Natural killer cell (primary cell): Measurements from ENCODE around the gene PLD2. TPM values are rescaled to one million over a fixed set of nuclear protein-coding genes. Genes with fewer than 3 reads are reported as not detected.
"Not testable (repeated sequence)": the region's sequence is repeated elsewhere in the genome, so short reads cannot be mapped to it uniquely, and the experiment has no call there.

Source experiments
- ATAC-seq, 3 donors: fragments of 150-1000 bp in 2 of 3; fragments of 200-7000 bp in 1 of 3; cut with Tn5 transposase; 1 replicate in 1 of 3; 2 replicates in 2 of 3; pipeline ENCODE4 v1.10.0; 2021; ENCODE audit warnings: mild to moderate bottlenecking in 2 of 3, moderate library complexity in 2 of 3
- DNase-seq, 2 donors: peaks; one replicate each; pipeline versions ENCODE4 v3.0.0 to v3.0.0-alpha.2; 2013 to 2021; ENCODE audit warnings: mixed read lengths in 1 of 2
- H3K27ac ChIP-seq: one replicate; pipeline ENCODE4 v1.5.1; 2013; ENCODE audit warnings: mild to moderate bottlenecking, low read length
- H3K27me3 ChIP-seq: one replicate; pipeline ENCODE4 v1.6.1; 2013; ENCODE audit warnings: low read length; ENCODE audit not compliant: control insufficient read depth, insufficient read depth
- H3K36me3 ChIP-seq: one replicate; pipeline ENCODE4 v1.6.1; 2013; ENCODE audit warnings: low read length; ENCODE audit not compliant: control insufficient read depth, insufficient read depth
- H3K4me1 ChIP-seq: one replicate; pipeline ENCODE4 v1.6.1; 2013; ENCODE audit warnings: low read length; ENCODE audit not compliant: control insufficient read depth, insufficient read depth
- H3K4me3 ChIP-seq: one replicate; pipeline ENCODE4 v1.5.1; 2013; ENCODE audit warnings: low read length
- H3K9me3 ChIP-seq: one replicate; pipeline ENCODE4 v1.6.1; 2013; ENCODE audit warnings: low read length; ENCODE audit not compliant: control insufficient read depth, insufficient read depth
- H3K27ac Mint-ChIP-seq, 2 donors: one replicate each; pipeline ENCODE4 v1.8.0; 2022; ENCODE audit warnings: mild to moderate bottlenecking in 2 of 2, mixed read lengths in 2 of 2, moderate library complexity in 1 of 2
- H3K27me3 Mint-ChIP-seq, 2 donors: one replicate each; pipeline ENCODE4 v1.8.0; 2022; ENCODE audit warnings: low read depth in 2 of 2, mixed read lengths in 2 of 2
- H3K36me3 Mint-ChIP-seq: one replicate; pipeline ENCODE4 v1.8.0; 2022; ENCODE audit warnings: mixed read lengths
- H3K4me1 Mint-ChIP-seq, 2 donors: one replicate each; pipeline ENCODE4 v1.8.0; 2022; ENCODE audit warnings: mixed read lengths in 2 of 2
- H3K4me3 Mint-ChIP-seq: one replicate; pipeline ENCODE4 v1.8.0; 2022; ENCODE audit warnings: mild to moderate bottlenecking, moderate library complexity, mixed read lengths
- H3K9me3 Mint-ChIP-seq, 2 donors: one replicate each; pipeline ENCODE4 v1.8.0; 2022; ENCODE audit warnings: mixed read lengths in 2 of 2
- WGBS: methylation state at CpG from one replicate; pipeline ENCODE4 v1.1.7; 2013; ENCODE audit warnings: missing lambda C conversion rate; ENCODE audit not compliant: insufficient coverage; 5-methylcytosine and 5-hydroxymethylcytosine counted together
- intact Hi-C: fragments of 100-400 bp; cut with micrococcal nuclease; formaldehyde crosslinking; loops from one replicate; pipeline ENCODE4 v1.14.2; 2022
- total RNA-seq, 4 donors: library from RNA; stranded (reverse); fragments of 120-200 nt in 1 of 4; gene quantifications; one replicate each; pipeline versions ENCODE4 v1.2.3 to v1.2.4, GENCODE V29; 2013 to 2022
- TF ChIP-seq, protein P1 (sequence below): fragments of 200-600 bp; IDR thresholded peaks from one replicate; pipeline ENCODE4 v1.8.0; 2022; ENCODE audit warnings: antibody characterized with exemption

Gene PLD2
- total RNA-seq, 3 donors from 2014 or later (not counting 1 experiment from before 2014, with no cell fraction given): 20.8 to 22.7 (median 21.3) TPM

GRCh38 chr17:4869058-4869998, 62.4 kb downstream of the PLD2 start:
- 94% methylated on average over 19 of the region's 22 CpGs for WGBS
- not testable (repeated sequence) for H3K27me3 Mint-ChIP-seq

GRCh38 chr17:4870855-4871254, 63.9 kb downstream of the PLD2 start:
- WGBS: 93% methylated on average over 2 of the region's 2 CpGs
- no peaks in the 10 kb centered on the region for H3K9me3 Mint-ChIP-seq
- TF ChIP-seq, protein P1, sequence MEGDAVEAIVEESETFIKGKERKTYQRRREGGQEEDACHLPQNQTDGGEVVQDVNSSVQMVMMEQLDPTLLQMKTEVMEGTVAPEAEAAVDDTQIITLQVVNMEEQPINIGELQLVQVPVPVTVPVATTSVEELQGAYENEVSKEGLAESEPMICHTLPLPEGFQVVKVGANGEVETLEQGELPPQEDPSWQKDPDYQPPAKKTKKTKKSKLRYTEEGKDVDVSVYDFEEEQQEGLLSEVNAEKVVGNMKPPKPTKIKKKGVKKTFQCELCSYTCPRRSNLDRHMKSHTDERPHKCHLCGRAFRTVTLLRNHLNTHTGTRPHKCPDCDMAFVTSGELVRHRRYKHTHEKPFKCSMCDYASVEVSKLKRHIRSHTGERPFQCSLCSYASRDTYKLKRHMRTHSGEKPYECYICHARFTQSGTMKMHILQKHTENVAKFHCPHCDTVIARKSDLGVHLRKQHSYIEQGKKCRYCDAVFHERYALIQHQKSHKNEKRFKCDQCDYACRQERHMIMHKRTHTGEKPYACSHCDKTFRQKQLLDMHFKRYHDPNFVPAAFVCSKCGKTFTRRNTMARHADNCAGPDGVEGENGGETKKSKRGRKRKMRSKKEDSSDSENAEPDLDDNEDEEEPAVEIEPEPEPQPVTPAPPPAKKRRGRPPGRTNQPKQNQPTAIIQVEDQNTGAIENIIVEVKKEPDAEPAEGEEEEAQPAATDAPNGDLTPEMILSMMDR: no peak
- no peak for ATAC-seq
- no peaks in the 10 kb centered on the region for H3K27me3 Mint-ChIP-seq
- H3K4me1 Mint-ChIP-seq: peaks cover 5 to 11% of the 10 kb centered on the region in 2 donors
- Histone ChIP-seq H3K36me3 (no peaks in the 10 kb centered on the region), H3K4me3 (no peak overlapping the region), H3K4me1 (no peaks in the 10 kb centered on the region), H3K27me3 (no peaks in the 10 kb centered on the region), H3K27ac (no peak overlapping the region), H3K9me3 (no peaks in the 10 kb centered on the region)
- no peak overlapping the region for H3K27ac Mint-ChIP-seq
- no peaks in the 10 kb centered on the region for H3K36me3 Mint-ChIP-seq
- no peak overlapping the region for H3K4me3 Mint-ChIP-seq
- DNase-seq: no peak
- intact Hi-C loops: no loop called here

More at GRCh38 chr17:4869058-4869998, 62.4 kb downstream of the PLD2 start:
- H3K4me1 ChIP-seq, H3K9me3 ChIP-seq, H3K36me3 Mint-ChIP-seq, H3K27ac ChIP-seq, H3K27ac Mint-ChIP-seq, H3K36me3 ChIP-seq, H3K27me3 ChIP-seq, H3K4me3 ChIP-seq, H3K9me3 Mint-ChIP-seq, intact Hi-C loops, DNase-seq, H3K4me3 Mint-ChIP-seq, ATAC-seq: not testable (repeated sequence)
- peaks cover 5 to 11% of the 10 kb centered on the region in 2 donors for H3K4me1 Mint-ChIP-seq

GRCh38 chr17:4872786-4873185, 65.8 kb downstream of the PLD2 start:
- TF ChIP-seq, protein P1: no peak
- no peak overlapping the region for H3K4me3 ChIP-seq
- H3K4me1 ChIP-seq: no peaks in the 10 kb centered on the region
- 65% methylated on average over 8 of the region's 8 CpGs for WGBS
- H3K9me3 ChIP-seq: no peaks in the 10 kb centered on the region
- no peak for DNase-seq
- no peaks in the 10 kb centered on the region for H3K36me3 Mint-ChIP-seq
- no peaks in the 10 kb centered on the region for H3K9me3 Mint-ChIP-seq
- H3K27me3 ChIP-seq: no peaks in the 10 kb centered on the region
- intact Hi-C loops: no loop called here
- no peaks in the 10 kb centered on the region for H3K36me3 ChIP-seq
- H3K27ac ChIP-seq: no peak overlapping the region
- no peak for ATAC-seq
- H3K4me1 Mint-ChIP-seq: peaks cover 5 to 11% of the 10 kb centered on the region in 2 donors
- H3K27ac Mint-ChIP-seq: no peak overlapping the region
- H3K4me3 Mint-ChIP-seq: no peak overlapping the region
- H3K27me3 Mint-ChIP-seq: no peaks in the 10 kb centered on the region

Other genes with a start within 250 kb of the PLD2 start
- gene GGT6, start 246.6 kb upstream of the PLD2 start, total RNA-seq: not detected
- gene SMTNL2, start 222.6 kb upstream of the PLD2 start, total RNA-seq: not detected
- gene ALOX15, start 165.5 kb upstream of the PLD2 start, total RNA-seq: not detected
- 10 to 100 TPM; 32.3 to 45.8 (median 43.5) TPM for gene PELP1, start 103.0 kb upstream of the PLD2 start, total RNA-seq
- 100 to 1,000 TPM; 314 to 374 (median 335) TPM for gene ARRB2, start 96.5 kb upstream of the PLD2 start, total RNA-seq
- 10 to 100 TPM in 2 of 3 donors, 1 to 10 TPM in 1; 9.1 to 15.0 (median 10.5) TPM for gene MED11, start 75.7 kb upstream of the PLD2 start, total RNA-seq
- 1 to 10 TPM in 1 of 3 donors, under 1 TPM in 2; 0.52 to 3.5 (median 0.93) TPM for gene ZMYND15, start 67.3 kb upstream of the PLD2 start, total RNA-seq
- gene CXCL16, start 67.2 kb upstream of the PLD2 start, total RNA-seq: 10 to 100 TPM in 2 of 3 donors, 1 to 10 TPM in 1; 4.0 to 31.8 (median 16.0) TPM
- gene TM4SF5, start 35.3 kb upstream of the PLD2 start, total RNA-seq: not detected
- gene VMO1, start 20.8 kb upstream of the PLD2 start, total RNA-seq: 1 to 10 TPM; 1.2 to 4.8 (median 1.3) TPM
- gene GLTPD2, start 18.2 kb upstream of the PLD2 start, total RNA-seq: not detected
- gene PSMB6, start 11.0 kb upstream of the PLD2 start, total RNA-seq: 10 to 100 TPM; 69.4 to 79.3 (median 70.0) TPM
- gene MINK1, start 26.2 kb downstream of the PLD2 start, total RNA-seq: 100 to 1,000 TPM; 103 to 122 (median 110) TPM
- 10 to 100 TPM; 24.4 to 30.2 (median 27.5) TPM for gene C17orf107, start 92.4 kb downstream of the PLD2 start, total RNA-seq
- 10 to 100 TPM; 11.8 to 17.9 (median 11.8) TPM for gene CHRNE, start 95.9 kb downstream of the PLD2 start, total RNA-seq
- gene GP1BA, start 125.1 kb downstream of the PLD2 start, total RNA-seq: 1 to 10 TPM in 2 of 3 donors, under 1 TPM in 1; 0.25 to 4.3 (median 2.2) TPM
- gene SLC25A11, start 132.9 kb downstream of the PLD2 start, total RNA-seq: 10 to 100 TPM; 34.7 to 47.5 (median 42.5) TPM
- 100 to 1,000 TPM; 149 to 189 (median 177) TPM for gene RNF167, start 133.1 kb downstream of the PLD2 start, total RNA-seq
- 1,000 to 10,000 TPM; 1,278 to 1,379 (median 1,308) TPM for gene PFN1, start 141.4 kb downstream of the PLD2 start, total RNA-seq
- 10 to 100 TPM; 26.1 to 28.4 (median 26.6) TPM for gene ENO3, start 144.0 kb downstream of the PLD2 start, total RNA-seq
- gene SPAG7, start 160.7 kb downstream of the PLD2 start, total RNA-seq: 10 to 100 TPM; 45.7 to 60.2 (median 59.6) TPM
- gene CAMTA2, start 180.5 kb downstream of the PLD2 start, total RNA-seq: 10 to 100 TPM; 56.2 to 69.5 (median 69.4) TPM
- under 1 TPM in 2 of 3 donors, not detected in 1; 0.39 to 0.54 TPM for gene INCA1, start 190.4 kb downstream of the PLD2 start, total RNA-seq
- gene KIF1C, start 190.8 kb downstream of the PLD2 start, total RNA-seq: 10 to 100 TPM; 17.1 to 28.6 (median 22.2) TPM
- not detected for gene SLC52A1, start 228.3 kb downstream of the PLD2 start, total RNA-seq